Effector CD8-positive, alpha-beta T cell (primary cell): Measurements from ENCODE around the gene PNPLA2.

Experiments used
- DNase-seq: peaks from one replicate; lab custom pipeline; 2025; lab: John Stamatoyannopoulos, UW

Gene PNPLA2

GRCh38 chr11:798093-798713 lies 20.5 kb upstream of the PNPLA2 start, which contains the start of gene SLC25A22:
SLC25A22 (minus strand) TSS chr11:798281; CDS start chr11:795006, 3,275 bp downstream.
- peak; percentile 71 for DNase-seq

DNA sequence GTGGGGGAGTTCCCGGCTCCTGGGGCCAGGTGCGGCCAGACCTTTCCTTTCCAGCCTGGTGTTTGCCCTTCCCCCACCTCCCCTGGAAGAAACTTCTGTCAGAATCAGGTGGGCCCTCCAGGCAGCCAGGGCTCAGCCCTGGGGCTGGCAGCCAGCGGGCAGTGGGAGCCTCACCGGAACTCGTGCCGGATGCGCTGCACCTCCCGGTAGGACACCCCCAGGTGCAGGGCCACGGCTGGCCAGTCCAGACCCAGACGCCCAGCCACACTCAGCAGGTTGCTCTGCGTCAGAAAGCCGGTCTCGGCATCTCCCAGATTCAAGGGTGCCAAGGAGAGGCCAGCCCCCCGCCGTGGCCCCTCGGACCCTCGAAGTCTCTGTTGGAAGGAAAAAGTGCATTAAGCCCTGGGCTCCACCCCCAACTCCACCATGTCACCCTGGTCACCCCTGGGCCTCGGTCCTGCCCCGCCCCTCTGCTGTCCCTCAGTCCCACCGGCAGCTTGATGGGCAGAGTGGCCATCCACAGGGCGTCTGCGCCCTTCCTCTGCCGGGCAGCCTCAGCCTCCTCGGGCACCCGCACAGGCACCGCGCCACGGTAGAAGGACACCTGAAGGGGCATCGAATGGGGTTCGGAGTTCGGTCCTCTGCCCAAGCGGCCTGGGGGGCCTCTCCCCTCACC lies 18.9 kb upstream of the PNPLA2 start:
- no peak for DNase-seq

DNA sequence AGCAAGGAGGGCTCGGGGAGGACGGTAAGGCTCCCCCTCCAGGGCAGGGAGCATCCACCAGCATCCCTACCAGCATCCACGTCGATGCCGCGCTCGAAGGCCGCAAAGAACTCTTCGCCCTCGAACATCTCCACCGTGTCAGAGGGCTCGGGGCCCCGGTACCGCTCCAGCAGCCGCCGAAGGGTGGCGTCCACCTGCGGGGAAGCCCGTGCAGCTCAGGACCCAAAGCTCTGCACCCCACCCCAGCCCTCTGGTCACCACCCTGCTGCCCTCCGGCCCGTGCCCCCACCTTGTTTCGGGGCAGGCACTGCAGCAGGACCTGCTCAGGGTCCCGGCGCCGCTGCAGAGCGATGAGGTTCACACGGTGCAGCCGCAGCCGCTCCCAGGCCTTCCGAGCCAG lies 18.2 kb upstream of the PNPLA2 start:
- DNase-seq: no peak

DNA sequence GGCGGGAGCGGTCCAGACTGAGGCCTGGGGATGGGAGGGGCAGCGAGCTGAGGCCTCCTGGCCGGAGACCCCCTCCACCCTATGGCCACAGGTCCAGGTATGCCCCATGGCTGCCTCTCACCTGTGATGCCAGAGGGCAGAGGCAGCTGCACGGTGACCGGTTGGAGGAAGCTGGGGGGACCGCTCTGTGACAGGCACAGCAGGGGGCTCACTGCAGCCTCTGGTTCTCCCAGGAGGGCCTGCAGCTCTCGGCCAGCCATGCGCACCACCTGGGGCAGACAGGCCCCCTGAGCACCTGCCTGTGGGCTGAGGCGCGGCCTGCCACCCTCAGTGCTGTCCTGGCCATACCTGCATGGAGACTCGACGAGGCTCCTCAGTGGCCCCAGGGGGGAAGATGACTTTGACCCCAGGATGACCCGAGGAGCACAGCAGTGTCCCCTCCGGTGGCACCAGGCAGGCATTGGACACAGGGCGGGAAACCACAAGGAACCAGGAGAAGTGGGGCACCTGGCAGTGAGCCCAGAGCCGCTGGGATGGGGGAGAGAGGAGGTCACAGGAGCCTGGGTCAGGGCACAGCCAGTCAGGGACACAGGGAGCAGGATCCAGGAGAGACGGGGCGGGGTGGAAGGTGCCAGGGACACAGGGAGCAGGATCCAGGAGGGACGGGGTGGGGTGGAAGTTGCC lies 17.5 kb upstream of the PNPLA2 start:
- no peak for DNase-seq

DNA sequence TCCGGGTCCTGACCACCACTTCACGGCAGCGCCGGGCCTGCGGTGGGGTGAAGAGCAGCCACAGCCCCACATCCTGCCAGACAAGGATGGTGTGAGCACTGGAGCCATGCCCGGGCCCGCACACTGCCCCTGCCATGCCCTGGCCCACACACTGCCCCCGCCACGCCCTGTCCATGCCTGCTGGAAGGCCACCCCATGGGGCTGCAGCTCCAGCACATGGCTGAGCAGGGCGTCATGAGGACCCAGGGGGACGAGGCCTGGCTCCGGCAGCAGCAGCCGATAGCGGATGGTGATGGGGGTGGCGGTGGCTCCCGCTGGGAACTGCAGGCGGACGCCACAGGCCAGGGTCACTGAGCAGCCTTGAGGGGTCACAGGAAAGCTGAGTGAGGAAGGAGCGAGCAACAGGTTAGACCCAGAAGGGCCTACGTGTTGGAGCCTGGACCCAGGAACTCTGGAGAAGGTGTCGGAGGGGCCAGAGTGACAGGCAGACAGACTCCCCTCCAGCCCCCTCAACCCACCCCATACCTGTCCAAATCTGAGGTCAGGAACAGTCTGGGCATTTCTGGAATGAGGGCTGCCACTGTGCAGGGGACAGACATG lies 16.6 kb upstream of the PNPLA2 start:
- DNase-seq: no peak

DNA sequence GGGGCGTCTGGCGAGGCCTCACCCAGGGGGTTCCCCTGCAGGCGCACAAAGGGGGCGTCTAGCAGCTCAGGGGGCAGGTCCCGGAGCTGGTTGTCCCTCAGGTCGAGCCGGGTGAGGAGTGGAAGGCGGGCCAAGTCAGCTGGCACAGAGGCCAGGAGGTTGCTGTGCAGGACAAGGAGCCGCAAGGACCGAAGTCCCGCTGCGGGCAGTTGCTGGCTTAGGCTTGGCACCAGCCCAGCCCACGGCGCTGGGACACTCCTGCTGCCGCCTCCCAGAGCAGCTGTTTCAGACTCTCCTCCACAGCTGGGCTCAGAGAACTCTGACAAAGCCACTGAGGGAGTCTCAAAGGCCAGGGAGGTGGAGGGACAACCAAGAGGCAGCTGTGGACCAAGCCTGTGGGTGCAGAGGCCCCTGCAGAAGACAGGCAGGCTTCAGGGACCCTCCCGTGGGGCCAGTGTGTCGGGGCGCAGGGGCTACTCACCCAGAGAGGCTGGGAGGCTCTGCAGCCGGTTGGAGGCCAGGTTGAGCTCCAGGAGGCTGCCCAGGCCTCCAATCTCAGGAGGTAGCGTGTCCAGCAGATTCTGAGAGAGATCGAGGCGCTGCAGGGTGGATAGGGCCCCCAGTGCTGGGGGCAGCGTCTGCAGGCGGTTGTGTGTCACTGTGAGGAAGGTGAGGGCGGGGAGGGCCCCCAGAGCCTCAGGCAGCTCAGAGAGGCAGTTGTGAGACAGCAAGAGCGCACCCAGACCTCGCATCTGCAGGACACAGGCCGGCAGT lies 15.8 kb upstream of the PNPLA2 start:
- DNase-seq: no peak

DNA sequence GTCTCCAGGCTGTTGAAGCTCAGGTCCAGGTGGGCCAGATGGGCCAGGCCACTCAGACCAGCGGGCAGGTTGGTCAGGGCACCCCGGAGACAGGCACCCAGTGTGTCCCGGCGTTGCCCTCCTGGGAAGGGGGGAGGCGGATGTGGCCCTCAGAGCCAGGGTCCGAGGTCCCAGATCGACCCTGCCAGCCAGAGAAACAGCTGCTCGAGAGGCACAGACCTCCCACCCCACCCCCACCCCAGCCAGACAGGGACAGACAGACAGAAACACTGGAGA lies 15.3 kb upstream of the PNPLA2 start:
- DNase-seq: no peak

DNA sequence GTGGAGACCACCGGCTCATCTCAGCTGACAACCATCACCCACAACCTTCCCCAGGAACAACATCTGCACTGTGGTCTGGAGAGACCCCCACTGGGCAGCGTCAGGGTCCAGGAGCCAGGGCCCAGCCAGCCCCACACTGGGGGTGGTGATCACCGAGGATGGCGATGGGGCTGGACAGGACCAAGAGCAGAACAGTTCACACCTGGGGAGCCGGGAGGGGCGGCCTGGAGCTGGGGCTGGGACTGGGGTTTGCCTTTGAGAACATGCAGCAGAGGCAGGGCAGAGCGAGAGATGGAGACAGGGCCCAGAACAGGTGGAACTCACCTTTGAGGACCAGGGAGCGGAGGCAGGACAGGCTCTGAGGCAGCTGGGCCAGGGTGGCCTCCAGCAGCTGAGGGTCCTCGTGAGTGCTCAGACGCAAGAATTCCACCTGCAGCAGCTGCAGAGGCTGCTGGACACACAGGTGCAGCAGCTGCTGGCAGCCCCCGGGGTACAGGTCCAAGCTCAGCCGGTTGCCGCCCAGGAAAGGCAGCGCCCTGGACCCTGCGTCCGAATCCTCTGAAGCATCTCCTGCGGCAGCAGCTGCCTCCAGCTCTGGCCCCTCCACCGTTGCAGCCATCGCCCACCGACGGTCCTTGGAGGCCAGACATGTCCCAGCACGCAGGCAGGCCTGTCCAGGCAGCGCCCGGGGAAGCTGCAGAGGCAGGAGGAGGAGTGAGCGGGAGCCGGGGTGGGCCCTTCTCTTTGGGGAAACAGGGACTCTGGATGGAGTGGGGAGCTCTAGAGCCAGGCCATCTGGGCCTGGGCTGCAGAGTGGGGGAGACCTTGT lies 14.7 kb upstream of the PNPLA2 start:
- no peak for DNase-seq

GRCh38 chr11:804599-804964 lies 14.1 kb upstream of the PNPLA2 start:
- no peak for DNase-seq

GRCh38 chr11:808427-809286 lies 10.1 kb upstream of the PNPLA2 start:
- DNase-seq: no peak

GRCh38 chr11:809287-810039 lies 9.3 kb upstream of the PNPLA2 start, which contains the start of gene RPLP2:
RPLP2 (plus strand) TSS chr11:809967; CDS start chr11:810235, 268 bp downstream.
- peak; percentile 94 for DNase-seq

DNA sequence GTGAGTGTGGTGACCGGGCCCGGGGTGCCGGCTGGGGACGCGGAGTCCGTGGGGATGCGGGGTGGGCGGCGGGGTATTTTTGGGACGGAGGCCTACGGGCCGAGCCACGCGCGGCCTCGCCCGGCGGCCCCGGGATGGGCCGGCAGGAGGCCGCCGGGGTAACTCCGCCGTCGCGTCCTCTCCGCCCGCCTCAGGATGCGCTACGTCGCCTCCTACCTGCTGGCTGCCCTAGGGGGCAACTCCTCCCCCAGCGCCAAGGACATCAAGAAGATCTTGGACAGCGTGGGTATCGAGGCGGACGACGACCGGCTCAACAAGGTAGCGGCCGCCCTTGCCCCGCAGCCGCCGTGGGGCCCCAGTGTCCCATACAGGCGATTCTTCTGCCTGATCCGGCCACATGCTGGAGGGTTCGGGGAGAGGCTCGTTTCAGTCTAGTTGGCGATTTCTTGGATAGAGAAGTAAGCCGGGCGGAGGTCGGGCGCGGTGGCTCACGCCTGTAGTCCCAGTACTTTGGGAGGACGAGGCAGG lies 8.6 kb upstream of the PNPLA2 start:
- DNase-seq: no peak

- no peak for DNase-seq
Measured at GRCh38 chr11:811446-812245, 7.1 kb upstream of the PNPLA2 start.

DNA sequence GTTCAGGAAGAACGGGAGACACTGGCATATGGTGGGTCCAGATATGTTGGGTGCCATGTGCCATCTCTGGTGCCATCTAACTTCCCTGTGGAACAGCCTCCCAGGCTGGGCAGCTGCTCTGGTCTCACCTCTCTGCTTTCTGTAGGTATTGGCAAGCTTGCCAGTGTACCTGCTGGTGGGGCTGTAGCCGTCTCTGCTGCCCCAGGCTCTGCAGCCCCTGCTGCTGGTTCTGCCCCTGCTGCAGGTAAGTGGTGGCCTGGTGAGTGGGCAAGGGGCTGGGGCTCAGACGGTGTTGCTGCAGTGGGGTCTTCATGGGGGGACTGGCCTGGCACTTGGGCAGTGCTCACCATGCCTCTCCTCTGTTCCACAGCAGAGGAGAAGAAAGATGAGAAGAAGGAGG lies 6.3 kb upstream of the PNPLA2 start:
- no peak for DNase-seq

GRCh38 chr11:813072-813455 lies 5.7 kb upstream of the PNPLA2 start:
- DNase-seq: no peak

DNA sequence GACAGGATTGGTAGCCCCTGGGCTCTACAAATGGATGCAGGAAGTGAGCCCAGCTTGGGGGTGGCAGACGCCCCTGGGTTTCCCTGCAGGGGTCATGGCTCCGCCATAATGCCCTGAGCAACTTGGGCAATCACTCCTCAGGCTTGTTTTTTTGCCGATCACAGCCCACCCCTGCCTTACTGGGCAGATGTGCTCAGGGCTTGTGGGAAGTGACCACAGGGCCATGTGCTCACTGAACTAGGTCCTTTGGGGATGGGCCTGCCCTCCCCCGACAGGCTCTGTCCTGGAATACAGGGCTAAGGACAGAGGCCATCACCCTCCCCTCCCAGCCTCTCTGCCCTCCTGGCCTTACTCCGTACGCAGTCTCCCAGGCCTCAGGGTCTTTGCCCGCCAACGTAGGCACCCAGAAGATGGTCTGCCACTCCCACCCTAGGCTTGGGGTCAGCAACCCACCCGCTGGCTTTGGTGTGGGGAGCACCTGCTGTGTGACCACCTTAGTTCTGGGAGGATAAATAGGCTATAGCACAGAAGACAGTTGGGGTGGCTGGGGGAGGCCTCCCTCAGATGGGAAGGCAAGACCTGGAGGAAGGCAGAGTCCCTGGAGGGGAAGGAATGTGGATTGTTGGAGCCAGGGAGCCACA lies 5.1 kb upstream of the PNPLA2 start:
- DNase-seq: no peak

- no peak for DNase-seq
Measured at GRCh38 chr11:815675-816432, 2.9 kb upstream of the PNPLA2 start.
